Ammon's horn (tissue), 1 donor: ENCODE results near the gene UBE2O.

Experiments used
- DNase-seq: peaks from one replicate; pipeline ENCODE4 v3.0.0-alpha.2; 2016; ENCODE audit warnings: low spot score

Gene UBE2O

GRCh38 chr17:76485569-76485968 is 32.6 kb upstream of the UBE2O start:
- peak; percentile 78 for DNase-seq

DNA sequence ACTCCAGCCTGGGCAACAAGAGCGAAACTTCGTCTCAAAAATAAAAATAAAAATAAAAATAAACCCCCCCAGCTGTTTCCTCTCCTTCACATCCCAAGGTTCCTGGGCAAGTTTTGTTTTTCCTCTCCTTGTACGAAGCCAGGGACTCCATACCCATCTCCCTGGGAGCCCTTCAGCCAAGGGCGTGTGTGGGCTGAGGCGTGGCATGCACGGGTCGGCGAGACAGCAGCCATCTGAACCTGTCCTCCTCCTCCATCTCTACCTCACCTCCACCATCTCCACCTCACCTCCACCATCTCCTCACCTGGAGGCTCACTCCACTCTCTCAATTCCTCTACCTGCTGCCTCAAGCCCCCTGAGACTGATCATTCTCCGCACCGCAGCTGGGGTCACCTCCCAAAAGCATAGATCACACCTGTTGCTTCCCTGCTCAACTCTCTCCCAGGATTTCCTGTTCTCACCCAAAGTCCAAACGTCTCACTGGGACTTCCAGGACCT is 31.3 kb upstream of the UBE2O start:
- no peak for DNase-seq

- DNase-seq, result peak; percentile 69
Observed at GRCh38 chr17:76481071-76481655, 28.2 kb upstream of the UBE2O start.

- DNase-seq, result peak; percentile 53
Observed at GRCh38 chr17:76480632-76481031, 27.7 kb upstream of the UBE2O start.

DNA sequence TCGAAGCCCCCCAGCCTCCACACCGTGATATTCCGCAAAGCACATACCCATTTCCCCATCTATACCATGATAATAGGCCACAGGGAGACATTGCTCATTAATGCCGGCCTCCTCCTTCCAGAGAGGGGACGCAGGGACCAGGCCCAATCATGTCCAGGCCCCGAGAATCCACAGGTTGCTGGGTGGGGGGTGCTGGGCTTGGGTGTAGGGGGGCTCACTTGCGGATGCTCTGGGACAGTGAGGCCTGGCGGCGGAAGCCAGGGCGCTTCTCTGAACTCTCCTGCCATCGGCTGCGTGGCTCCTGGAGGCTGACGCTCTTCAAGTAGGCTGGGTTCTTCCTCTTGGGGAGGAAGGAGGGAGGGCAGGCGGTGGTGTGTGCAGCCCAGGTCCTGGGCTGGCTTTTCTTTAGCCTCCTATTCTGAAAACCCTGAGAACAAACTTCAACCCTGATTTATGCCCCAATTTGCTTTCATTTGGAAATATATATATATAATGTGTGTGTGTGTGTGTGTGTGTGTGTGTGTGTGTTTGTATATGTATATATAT is 26.6 kb upstream of the UBE2O start:
- DNase-seq, result no peak

DNA sequence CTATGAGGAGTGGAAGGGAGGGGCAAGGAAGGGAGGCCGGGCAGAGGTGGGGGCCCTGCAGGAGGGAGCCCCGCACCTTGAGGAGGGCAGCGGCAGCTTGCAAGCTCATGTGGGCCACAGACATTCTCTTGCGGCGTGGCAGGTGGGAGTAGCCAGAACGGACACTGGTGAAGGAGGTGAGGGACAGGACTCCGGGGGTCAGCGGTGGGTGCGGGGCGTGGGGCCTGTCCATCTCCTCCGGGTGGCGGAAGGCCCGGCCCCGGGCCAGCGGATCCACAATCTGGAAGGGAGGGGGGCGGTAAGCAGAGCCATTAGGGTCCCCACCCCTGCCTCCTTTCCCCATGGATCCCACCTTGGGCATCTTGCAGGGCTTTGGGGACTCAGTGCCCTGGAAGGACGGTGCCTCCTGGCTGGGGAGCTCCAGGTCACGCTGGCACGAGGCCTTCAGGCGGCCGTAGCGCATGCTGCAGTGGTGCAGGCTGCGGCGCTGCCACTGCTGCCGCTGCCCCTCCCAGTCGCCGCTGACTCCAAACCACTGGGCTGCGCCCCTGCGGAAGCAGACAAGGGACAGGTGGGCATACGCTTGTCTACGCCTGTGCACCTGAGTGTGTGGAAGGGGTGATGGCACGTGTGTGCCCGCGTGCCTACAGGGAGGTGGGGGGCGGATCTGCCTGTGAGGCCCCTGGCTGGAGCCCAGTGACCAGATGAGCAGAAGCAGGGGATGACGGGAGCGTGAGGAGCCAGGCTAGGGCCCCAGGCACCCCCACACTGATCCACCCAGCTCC is 26.0 kb upstream of the UBE2O start:
- no peak for DNase-seq

GRCh38 chr17:76478097-76478496 is 25.1 kb upstream of the UBE2O start:
- no peak for DNase-seq

- no peak for DNase-seq
Observed at GRCh38 chr17:76477576-76477975, 24.6 kb upstream of the UBE2O start.

DNA sequence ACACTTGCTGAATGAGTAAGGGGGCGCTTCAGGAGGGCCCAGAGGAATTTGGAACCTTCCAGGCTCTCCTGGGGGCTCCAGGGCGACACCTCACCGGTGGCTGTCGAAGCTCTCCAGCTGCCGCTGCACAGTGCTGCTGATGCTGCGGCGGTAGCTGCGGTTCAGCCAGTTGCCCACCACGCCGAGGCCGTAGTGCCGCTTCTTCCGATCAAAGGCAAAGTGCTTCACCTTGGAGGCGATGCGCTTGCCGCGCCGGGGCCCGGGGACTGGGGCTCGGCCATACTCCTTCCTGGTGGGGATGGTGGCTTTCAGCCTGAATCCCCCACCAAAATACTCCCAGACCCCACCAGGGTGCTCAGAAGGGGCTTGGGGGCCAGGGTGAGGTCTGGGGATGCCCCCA is 23.8 kb upstream of the UBE2O start:
- no peak for DNase-seq

DNA sequence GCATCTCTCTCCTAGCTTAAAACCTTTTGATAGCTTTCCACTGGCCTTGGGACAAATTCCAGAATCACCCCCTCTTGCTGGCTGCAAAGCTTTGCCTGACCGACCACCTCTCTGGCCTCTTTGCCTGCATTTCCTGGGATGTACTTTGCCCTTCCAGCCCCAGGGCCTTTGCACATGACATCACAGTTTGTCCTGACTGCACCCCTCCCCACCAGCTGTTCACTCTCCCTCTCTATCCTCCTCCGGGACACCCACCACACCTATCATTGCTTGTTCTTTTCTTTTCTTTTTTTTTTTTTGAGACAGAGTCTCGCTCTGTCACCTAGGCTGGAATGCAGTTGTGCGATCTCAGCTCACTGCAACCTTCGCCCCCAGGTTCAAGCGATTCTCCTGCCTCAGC is 22.4 kb upstream of the UBE2O start:
- DNase-seq, result no peak

- no peak for DNase-seq
Observed at GRCh38 chr17:76474894-76475293, 21.9 kb upstream of the UBE2O start.

GRCh38 chr17:76474238-76474637 is 21.3 kb upstream of the UBE2O start:
- DNase-seq, result no peak

- DNase-seq, result no peak
Observed at GRCh38 chr17:76473541-76473985, 20.6 kb upstream of the UBE2O start.

- no peak for DNase-seq
Observed at GRCh38 chr17:76472726-76473125, 19.8 kb upstream of the UBE2O start.

DNA sequence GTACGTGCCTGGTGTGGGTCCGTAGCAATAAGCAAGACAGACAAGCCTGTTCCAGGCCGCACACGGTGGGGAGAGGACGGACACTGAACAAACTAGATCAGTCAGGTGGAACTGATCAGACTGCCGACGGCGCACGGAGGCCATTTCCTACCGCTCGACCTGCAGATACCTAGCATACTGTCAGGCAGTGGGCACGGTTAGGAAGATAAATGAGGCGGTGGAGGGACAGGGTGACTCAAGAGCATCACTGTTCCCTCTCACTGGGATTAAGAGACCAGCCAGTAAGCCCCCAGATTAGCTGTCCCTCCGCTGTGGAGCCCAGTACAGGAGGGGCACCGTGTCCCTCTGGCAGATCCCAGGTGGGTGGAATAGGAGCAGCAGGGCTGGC is 19.3 kb upstream of the UBE2O start:
- DNase-seq, result no peak

DNA sequence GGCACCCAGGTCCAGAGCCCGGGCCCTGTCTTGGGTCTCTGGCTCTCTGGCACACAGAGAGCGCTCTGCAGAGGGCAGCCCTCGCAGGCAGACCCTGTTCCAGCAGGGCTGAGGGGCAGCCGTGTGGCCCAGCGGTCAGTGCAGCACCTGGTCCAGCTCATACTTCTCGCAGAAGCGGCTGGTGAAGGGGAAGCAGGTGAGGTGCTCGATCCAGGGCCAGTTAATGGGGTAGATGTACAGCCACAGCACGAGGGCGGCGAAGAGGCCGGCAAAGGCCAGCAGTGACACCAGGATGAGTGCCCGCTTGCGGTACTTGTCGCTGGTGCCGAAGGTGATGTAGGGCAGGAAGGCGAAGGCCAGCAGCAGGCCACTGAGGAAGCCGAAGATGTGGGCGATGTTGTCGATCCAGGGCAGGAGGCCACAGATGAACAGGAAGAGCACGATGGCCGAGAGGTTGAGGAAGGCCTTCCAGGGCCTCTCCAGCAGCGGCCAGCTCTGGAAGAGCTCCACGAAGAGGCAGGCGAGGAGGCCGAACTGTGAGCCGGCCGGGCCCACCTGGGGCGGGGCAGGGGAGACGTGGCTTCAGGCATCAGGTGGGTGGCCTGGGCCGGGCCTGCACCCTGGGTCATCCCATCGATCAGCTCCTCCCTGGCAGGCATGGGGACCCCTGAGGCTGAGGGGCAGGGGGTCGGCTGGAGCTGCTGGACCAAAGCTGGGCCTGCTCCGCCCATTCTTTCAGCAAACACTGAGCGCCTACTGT is 18.7 kb upstream of the UBE2O start:
- no peak for DNase-seq

GRCh38 chr17:76469991-76470739 is 17.2 kb upstream of the UBE2O start:
- no peak for DNase-seq

DNA sequence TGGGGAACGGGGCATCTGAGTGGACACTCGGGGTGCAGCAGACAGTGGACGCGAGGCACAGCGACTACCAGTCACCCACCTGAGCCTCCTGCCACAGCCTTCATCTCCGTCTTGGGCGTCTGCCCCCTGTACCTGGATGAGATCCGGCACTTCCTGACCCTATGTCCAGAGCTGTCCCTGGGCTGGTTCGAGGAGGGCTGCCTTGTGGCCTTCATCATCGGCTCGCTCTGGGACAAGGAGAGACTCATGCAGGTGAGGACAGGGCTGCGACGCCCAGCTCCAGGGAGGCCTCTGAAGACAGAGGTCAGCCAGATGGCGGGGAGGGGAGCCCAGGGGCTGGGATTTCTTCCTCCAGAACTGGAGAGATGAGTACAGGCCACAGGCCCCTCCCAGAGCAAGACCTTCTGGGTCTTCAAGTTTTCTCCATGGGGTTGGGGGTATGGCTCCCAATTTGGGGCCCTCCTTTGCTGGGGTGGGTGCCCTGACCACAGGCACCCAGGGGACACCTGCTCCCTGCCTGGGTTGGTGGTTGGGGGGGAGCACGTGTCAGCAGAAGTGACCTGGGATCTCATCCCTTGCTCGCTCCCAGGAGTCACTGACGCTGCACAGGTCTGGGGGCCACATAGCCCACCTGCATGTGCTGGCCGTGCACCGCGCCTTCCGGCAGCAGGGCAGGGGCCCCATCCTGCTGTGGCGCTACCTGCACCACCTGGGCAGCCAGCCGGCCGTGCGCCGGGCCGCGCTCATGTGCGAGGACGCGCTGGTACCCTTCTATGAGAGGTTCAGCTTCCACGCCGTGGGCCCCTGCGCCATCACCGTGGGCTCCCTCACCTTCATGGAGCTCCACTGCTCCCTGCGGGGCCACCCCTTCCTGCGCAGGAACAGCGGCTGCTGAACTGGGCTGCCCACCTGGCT is 16.4 kb upstream of the UBE2O start:
- DNase-seq, result no peak

DNA sequence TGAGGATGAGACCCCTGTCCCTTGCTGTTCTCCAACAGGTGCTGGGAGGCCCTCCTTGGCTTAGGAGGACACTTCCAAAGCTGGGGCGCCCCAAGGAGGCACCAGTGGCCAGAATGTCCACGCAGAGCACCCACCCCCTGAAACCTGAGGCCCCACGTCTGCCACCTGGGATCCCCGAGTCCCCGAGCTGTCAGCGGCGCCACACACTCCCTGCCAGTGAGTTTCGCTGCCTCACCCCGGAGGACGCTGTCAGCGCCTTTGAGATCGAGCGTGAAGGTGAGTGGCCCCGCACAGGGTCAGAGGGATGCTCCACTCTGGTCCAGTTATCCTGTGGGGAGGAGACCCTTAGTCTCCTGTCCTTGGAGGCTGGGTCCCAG is 15.7 kb upstream of the UBE2O start:
- DNase-seq, result no peak

DNA sequence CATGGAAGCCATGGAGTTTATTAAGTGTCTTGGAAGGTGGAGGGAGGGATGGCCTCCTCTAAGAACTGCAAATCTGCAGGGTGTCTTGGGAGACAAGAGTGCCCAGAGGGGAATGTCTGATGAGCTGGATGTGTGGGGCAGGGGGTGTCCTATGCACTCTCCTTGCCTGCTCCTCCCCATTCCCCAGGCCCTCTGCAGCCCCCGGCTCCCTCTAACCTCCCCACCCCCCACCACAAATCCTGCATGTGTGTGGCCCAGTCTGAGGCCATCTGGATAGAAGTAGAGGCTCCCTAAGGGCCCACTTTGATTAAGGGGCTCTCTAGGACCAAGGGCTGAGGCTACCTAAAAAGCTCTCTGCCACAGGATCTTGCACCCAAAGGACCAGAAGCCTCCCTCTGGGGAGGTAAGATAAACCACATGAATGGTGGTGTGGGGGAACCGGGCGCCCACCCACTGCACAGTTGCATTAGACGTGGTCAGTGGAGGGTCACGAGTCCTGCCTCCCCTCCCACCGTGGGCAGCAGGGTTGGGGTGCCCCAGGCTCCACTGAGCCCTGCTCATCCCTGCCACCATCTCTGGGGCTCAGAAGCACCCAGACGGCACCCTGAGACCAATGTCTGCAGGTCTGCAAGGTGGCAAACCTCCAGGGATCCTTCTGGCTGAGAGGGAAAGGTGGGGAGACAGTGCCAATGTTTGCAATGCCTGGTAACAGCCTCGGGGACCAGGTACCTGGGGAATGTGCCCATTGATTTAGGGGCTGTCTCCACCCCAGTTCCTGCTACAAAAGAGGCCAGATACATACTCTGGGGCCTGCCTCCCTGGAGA is 15.1 kb upstream of the UBE2O start:
- DNase-seq, result no peak
